T47D (cell line): ENCODE measurements around the gene PLEKHH2.
"Not testable (repeated sequence)": the region's sequence is repeated elsewhere in the genome, so short reads cannot be mapped to it uniquely, and the experiment has no call there.

Experiments used
- DNase-seq, 2 experiments: peaks; one replicate each; pipeline versions ENCODE4 v3.0.0 to v3.0.0-alpha.2; 2011 to 2012; ENCODE audit warnings: low read depth in 1 of 2, low spot score in 1 of 2
- JUND ChIP-seq: IDR thresholded peaks from 2 replicates; pipeline ENCODE4 v1.6.1; 2012; ENCODE audit warnings: low read depth
- in situ Hi-C: cut with HindIII; loops from 2 replicates; pipeline ENCODE4 v1.10.0; 2016; ENCODE audit warnings: low sequenced_read_pairs, low pct_unique_long_range_greater_than_20kb

PLEKHH2 gene

DNA sequence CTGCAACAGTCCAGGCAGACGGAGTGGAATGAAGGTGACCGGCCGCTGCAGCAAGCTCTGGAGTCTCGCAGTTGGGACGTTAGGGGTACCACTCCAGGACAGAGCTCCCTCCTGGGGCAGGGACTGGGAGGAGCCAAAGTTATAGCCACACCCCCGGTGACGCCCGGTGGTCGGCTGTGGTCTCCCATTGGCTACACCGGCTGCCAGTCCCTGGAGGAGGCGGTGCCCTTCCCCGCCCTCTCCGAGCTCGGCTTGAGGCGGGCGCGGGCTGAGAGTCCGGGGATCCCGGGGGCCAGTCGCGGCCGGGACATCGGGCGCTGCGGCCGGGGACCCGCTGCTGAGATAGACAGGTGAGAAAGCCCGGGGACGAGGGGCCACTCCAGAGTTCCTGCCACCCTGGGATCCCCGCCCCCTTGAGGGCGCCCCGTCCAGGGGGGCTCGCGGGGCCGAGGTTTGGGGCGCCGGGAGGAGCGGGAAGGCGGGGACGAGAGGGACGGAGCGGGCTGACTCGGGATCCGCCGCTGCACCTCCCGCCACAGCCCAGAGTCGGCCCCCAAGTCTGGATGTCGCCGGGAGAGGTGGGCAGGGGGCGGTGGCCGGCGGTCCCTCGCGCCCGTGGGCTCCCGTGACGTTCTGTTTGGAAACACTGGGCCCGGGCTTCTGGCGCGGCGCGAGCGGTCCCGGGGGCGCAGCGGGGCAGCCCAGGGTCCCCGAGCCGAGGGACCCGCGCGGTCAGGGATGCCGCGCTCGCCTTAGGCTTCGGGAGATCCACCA is at the start of gene PLEKHH2:
PLEKHH2 (plus strand) TSS at position 231 of the 774 bp plus-strand sequence. CDS start 7,414 bp downstream, outside the sequence.
- DNase-seq = peak; percentile 81 to 83
- no peak for TF ChIP-seq JUND
- in situ Hi-C loops = no loop called here

- no peak for TF ChIP-seq JUND
- DNase-seq = no peak
These were observed 44.6 kb upstream of the PLEKHH2 start for GRCh38 chr2:43592443-43592842.

DNA sequence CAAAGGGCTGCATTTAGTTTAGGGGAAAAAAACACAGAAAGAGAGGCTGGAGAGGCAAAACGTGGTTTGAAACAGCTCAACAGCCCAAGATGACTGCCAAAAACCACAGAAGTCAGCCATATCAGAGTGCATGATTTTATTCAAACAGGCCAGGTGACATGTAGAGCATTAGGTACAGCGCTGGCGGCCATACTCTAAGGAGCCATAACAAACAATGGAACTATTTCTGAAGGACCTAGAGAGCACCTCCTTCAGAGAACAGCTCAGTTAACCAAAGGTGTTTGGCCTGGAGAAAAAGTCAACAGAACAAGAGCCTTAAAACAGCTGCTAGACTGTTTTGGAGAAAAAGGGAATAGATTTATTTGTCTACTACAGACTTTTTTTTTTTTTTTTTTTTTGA is 43.8 kb upstream of the PLEKHH2 start:
- in situ Hi-C loops = no loop called here
- TF ChIP-seq JUND = no peak
- DNase-seq = no peak

More at GRCh38 chr2:43592443-43592842, 44.6 kb upstream of the PLEKHH2 start:
- in situ Hi-C loops = no loop called here

- in situ Hi-C loops = no loop called here
- TF ChIP-seq JUND = no peak
- DNase-seq = no peak
These were observed 42.2 kb upstream of the PLEKHH2 start for GRCh38 chr2:43594875-43595274.

DNA sequence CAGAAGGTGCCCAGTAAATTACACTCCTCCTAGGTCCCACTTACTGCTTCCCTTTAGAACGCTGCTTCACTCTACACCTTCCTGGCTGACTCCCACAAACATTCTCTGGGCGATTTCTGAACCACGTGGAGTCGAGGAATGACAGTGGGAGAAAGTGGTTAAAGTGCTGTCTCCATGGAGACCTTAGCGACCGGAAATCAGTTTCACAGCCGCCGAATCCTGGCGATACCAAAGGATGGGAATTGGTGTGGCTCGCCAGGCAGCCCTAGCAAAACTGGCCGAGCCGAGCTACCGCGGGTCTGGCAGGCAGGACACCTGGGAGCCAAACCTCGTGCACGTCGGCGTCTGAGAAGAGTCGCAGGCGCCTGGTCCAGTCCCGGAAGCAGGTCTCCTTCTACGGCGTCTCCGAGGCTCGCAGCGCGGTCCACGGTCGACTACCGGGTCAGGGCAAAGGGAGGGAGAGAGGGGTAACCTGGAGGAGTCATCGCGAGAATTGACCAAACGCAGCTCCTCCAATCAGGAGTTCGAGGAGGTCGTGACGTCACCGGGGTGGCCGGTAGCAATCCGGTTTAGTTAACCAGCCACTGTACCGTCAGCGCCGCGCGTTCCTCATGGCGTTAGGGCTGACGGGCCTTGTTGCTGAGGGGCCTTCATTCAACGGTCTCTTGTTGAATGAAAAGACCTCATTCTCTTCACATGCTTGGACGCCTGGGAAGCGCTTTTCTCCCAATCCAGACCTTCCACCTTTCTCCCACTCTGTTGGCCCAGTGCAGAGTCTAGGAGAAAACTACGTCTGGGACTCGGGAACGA is 41.3 kb upstream of the PLEKHH2 start, which contains the start of gene THADA:
THADA (minus strand) TSS at position 436 of the 810 bp plus-strand sequence. CDS start 3,646 bp downstream, outside the sequence.
- no peak for TF ChIP-seq JUND
- DNase-seq = peak; percentile 65 to 98
- in situ Hi-C loops = no loop called here

DNA sequence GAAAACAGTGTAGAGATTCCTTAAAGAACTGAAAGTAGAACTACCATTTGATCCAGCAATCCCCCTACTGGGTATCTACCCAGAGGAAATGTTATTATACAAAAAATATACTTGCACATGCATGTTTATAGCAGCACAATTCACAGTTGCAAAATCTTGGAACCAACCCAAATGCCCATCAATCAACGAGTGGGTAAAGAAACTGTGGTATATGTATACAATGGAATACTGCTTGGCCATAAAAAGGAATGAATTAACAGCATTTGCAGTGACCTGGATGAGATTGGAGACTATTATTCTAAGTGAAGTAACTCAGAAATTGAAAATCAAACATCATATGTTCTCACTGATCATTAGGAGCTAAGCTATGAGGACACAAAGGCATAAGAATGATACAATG is 36.5 kb upstream of the PLEKHH2 start:
- in situ Hi-C loops, DNase-seq: not testable (repeated sequence)

DNA sequence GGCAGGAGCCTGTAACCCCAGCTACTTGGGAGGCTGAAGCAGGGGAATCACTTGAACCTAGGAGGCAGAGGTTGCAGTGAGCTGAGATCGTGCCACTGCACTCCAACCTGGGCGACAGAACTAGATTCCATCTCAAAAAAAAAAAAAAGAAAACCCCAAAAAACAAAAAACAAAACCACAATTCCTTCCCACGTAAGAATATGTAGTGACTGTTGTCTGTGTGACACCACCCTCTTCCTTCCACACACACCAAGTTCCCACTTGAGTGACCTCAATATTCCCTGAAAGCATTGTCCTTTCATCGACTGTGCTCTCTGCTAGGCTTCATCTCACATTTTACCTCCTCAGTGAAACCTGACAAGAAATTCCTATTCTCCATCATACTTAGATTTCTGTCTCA is 32.4 kb upstream of the PLEKHH2 start:
- no peak for TF ChIP-seq JUND
- no peak for DNase-seq
- in situ Hi-C loops = no loop called here

GRCh38 chr2:43605079-43605655 is 31.9 kb upstream of the PLEKHH2 start:
- TF ChIP-seq JUND = no peak
- in situ Hi-C loops = no loop called here
- DNase-seq = peak; percentile 20 to 70

GRCh38 chr2:43605851-43606250 is 31.2 kb upstream of the PLEKHH2 start:
- TF ChIP-seq JUND = no peak
- peak in 1 of 2 experiments; percentile 24 for DNase-seq
- in situ Hi-C loops = no loop called here

DNA sequence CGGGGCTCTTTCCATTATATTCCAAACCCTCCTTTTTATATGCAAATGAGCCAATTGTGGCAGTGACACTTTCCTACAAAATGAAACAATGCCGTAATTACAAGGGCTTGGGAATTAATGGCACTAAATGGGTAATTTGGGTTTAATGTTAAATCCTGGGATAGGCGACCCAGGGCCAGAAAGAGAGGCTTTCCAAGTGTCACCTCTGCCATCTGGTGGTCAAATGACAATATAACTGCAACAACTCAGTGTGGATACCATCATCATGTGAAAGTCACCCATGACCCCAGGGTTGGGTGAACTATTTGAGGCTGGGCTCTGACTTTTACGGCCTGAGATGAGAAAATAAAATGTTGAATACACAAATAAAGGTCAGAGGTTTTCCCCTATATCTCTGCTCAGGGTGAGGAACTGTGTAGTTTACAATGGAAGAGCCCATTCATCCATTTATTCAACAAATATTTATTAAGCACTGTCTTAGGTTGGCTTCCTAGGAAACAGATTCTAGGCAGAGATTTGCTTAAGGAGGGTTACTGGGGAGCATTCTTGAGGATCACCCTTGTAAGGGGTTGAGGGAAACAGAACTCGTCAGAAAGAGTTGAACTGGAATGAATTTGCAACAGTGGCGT is 27.7 kb upstream of the PLEKHH2 start:
- DNase-seq = peak in 1 of 2 experiments; percentile 60
- in situ Hi-C loops = no loop called here
- no peak for TF ChIP-seq JUND

DNA sequence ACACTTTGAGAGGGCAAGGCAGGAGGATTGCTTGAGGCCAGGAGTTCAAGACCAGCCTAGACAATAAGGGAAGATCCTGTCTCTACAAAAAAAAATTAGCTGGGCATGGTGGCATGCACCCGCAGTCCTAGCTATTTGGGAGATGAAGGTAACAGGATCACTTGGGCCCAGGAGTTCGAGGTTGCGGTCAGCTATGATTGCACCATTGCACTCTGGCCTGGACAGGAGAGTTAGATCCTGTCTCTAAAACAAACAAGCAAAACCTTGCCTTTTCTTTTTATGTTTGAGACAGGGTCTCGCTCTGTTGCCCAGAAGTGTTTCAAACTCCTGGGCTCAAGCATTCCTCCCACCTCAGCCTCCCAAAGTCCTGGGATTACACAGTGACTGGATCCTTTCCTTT is 26.7 kb upstream of the PLEKHH2 start:
- in situ Hi-C loops = no loop called here
- DNase-seq = no peak
- TF ChIP-seq JUND = no peak

DNA sequence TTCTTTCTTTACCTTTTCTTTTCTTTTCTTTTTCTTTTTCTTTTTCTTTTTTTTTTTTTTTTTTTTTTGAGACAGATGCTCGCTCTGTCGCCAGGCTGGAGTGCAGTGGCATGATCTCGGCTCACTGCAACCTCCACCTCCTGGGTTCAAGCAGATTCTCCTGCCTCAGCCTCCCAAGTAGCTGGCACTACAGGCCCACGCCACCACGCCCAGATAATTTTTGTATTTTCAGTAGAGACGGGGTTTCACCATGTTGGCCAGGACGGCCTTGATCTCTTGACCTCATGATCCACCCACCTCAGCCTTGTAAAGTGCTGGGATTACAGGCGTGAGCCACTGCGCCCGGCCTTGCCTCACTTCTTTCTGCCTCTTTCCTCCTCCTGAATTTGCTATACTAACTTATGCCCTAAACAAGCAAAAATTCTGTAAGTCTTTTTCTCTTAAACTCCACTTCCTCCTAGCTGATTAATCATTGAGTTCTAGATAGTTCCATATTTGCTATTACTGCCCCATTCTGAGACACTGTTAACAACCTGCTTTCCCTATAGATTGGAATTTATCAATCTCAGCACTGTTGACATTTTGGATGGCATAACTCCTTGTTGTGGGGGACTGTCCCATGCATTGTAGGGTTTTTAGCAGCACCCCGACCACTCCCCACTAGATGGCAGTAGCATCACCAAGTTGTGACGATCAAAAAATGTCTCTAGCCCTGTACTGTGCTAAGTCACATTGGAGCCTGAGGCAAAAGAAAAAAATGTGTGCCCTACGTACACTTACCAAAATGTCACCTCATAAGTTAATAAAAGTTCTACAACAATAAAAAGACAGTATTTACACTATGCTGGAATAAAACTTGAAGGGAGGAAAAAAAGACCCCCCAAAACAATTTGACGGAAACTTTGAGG is 24.8 kb upstream of the PLEKHH2 start:
- TF ChIP-seq JUND = no peak
- peak in 1 of 2 experiments; percentile 82 for DNase-seq
- in situ Hi-C loops = no loop called here
